AG08396 (cell line): ENCODE data around the gene CIART.
"Not testable (repeated sequence)": the region's sequence is repeated elsewhere in the genome, so short reads cannot be mapped to it uniquely, and the experiment has no call there.

Experiments
- DNase-seq: peaks from one replicate; pipeline ENCODE4 v3.0.0; 2012; ENCODE audit warnings: low spot score, mixed read lengths

Gene CIART

DNA sequence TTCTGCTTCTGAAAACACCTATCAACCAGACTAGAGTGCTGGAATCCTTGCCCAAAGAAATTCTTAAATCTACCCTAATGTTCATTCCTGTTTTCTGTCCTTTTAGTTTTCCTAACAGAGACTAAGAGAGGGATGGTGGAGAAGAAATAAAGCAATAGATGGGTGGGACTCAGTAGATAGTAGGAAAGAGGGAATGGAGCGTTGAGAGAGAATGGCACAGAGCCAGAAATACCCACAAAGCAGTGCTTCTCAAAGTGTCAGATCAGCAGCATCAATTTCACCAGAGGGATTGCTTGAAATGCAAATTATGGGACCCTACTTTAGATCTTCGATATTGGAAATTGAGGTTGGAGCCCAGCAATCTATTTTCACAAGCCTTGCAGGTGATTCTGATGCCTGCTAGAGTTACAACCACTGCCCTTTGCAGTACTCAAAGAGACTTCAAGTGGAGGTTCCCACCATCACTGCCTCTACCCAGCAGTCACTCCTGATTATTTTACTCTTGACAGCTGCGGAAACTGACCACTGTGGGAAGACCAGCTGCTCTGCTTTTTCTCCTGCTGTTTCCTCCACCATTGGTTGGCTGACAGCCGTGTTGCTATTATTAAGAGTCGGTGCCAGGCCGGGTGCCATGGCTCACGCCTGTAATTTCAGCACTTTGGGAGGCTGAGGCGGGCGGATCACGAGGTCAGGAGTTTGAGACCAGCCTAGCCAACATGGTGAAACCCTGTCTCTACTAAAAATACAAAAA lies 27.6 kb downstream of the CIART start:
- no peak for DNase-seq

DNA sequence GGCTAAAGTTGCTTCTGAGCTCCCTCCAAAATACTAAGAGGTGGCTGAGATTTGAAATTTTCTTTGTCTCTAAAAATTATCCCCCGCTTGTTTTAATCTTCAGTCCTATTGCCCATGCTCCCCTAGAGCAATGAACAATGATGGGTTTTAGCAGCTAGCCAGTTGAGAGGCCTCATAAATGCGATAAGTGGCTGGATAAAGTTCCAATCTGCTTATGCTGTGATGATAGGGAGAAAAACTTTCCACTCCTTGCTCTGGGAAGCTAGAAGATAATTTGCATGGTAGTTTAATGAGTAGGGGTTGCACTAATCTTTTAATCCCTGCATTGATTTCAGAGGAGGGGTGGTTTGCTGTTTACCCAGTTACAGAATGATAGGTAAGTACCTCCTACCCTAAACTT lies 29.4 kb downstream of the CIART start:
- no peak for DNase-seq

DNA sequence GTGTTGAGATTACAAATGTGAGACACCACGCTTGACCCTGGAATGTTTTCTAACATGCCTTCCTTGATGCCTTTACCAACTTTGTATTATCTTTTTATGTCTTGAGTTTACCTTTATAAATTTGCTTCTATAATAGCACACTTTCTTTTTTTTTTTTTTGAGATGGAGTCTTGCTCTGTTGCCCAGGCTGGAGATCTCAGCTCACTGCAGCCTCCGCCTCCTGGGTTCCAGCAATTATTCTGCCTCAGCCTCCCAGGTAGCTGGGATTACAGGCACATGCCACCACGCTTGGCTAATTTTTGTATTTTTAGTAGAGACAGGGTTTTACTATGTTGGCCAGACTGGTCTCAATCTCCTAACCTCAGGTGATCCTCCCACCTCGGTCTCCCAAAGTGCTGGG lies 32.3 kb downstream of the CIART start:
- DNase-seq: not testable (repeated sequence)

DNA sequence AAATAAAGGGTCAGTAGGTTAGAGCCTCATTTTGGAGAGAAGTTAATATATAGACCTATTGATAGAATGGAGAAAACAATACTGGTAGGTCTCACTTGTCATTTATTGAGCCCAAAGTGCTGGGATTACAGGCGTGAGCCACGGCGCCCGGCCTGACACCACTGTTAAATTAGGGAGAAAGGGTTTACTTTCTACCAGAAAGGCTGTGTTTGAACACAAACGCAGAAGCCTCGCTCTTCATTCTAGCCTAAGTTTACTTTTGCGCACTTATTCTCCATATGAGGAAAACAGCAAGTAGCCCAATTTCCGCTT lies 38.3 kb downstream of the CIART start:
- DNase-seq: no peak

GRCh38 chr1:150321826-150322166 lies 39.4 kb downstream of the CIART start:
- no peak for DNase-seq

DNA sequence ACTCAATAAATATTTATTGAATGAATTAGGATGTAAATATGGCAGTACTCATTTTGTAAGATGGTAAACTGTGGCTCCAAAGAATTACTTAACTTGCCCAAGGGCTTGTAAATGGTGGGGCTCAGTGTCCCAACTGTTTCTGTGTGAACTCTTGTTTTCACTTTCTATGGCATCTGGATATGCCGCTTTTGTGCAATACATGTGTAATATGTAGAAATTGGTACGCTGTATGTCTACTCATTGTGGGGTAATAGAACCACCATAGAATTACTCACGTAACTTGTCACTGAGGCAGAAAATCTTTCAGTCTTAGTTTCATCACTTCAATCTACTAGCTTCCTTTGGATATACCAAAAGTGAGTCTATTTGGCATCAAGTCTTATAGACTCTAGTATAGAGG lies 40.0 kb downstream of the CIART start:
- no peak for DNase-seq

GRCh38 chr1:150332651-150333290 lies 50.4 kb downstream of the CIART start:
- DNase-seq: no peak
